A549 (cell line): ENCODE measurements around the gene KLRD1. TPM values are rescaled to one million over a fixed set of nuclear protein-coding genes. Genes with fewer than 3 reads are reported as not detected.

Source experiments
- ATAC-seq, 2 experiments: fragments of 200-7000 bp in 1 of 2; fragments of >200 bp in 1 of 2; cut with Nextera tagmentation in 1 of 2; cut with Tn5 transposase in 1 of 2; 3 replicates each; pipeline versions ENCODE4 v1.8.0 to v1.9.1; 2018 to 2020; ENCODE audit warnings: mild to moderate bottlenecking in 1 of 2, moderate library complexity in 1 of 2
- CTCF ChIA-PET: fragments of 300-600 bp; sonication (Branson Sonifier 250); formaldehyde crosslinking; extraction: SDS; loops from one replicate; lab custom pipeline; 2021; ENCODE audit warnings: antibody characterized with exemption, inconsistent platforms; lab: Yijun Ruan, JAX
- POLR2A ChIA-PET: fragments of 350-600 bp; formaldehyde crosslinking; extraction: SDS; loops from one replicate; lab custom pipeline; 2021; ENCODE audit warnings: antibody characterized with exemption, inconsistent platforms; lab: Yijun Ruan, JAX
- DNase-seq, 2 experiments: peaks; one replicate each; pipeline versions ENCODE4 v3.0.0 to v3.0.0-alpha.2; 2011 to 2016; ENCODE audit warnings: low read depth in 1 of 2, low spot score in 1 of 2
- FAIRE-seq: peaks from 2 replicates; lab custom pipeline; 2011; peaks lifted over from hg19 to GRCh38; lab: Jason Lieb, UNC
- H3K27ac ChIP-seq, 2 experiments: fragments of >200 bp; sonication (Bioruptor Twin); formaldehyde crosslinking; 3 replicates each; pipeline ENCODE4 v1.5.1; 2016 to 2017
- H3K4me1 ChIP-seq: fragments of >200 bp; sonication (Bioruptor Twin); formaldehyde crosslinking; 3 replicates; pipeline ENCODE4 v1.6.1; 2016
- H3K4me2 ChIP-seq: fragments of >200 bp; sonication (Bioruptor Twin); formaldehyde crosslinking; 3 replicates; pipeline ENCODE4 v1.6.1; 2016
- H3K4me3 ChIP-seq: fragments of >200 bp; sonication (Bioruptor Twin); formaldehyde crosslinking; 3 replicates; pipeline ENCODE4 v1.5.1; 2016
- H3K9me3 ChIP-seq: fragments of >200 bp; sonication (Bioruptor Twin); formaldehyde crosslinking; 3 replicates; pipeline ENCODE4 v1.6.1; 2016
- BCL3 ChIP-seq: fragments of >200 bp; sonication (Bioruptor Twin); formaldehyde crosslinking; IDR thresholded peaks from 3 replicates; pipeline ENCODE4 v1.6.1; 2016
- BHLHE40 ChIP-seq: IDR thresholded peaks from 2 replicates; pipeline ENCODE4 v1.6.1; 2012; ENCODE audit warnings: low read depth, low read length, inconsistent platforms
- CBX2 ChIP-seq: fragments of 200-600 bp; sonication (generic); IDR thresholded peaks from 2 replicates; pipeline ENCODE4 v1.6.1; 2016; ENCODE audit warnings: low read depth, mild to moderate bottlenecking, borderline replicate concordance
- CHD2 ChIP-seq: fragments of 150-350 bp; IDR thresholded peaks from 2 replicates; pipeline ENCODE4 v1.6.1; 2014; ENCODE audit warnings: low read length; ENCODE audit not compliant: partially characterized antibody
- CHD4 ChIP-seq: fragments of 200-600 bp; sonication (generic); IDR thresholded peaks from 2 replicates; pipeline ENCODE4 v1.6.1; 2016; ENCODE audit warnings: antibody characterized with exemption, mild to moderate bottlenecking, borderline replicate concordance
- E2F6 ChIP-seq: IDR thresholded peaks from 2 replicates; pipeline ENCODE4 v1.6.1; 2012; ENCODE audit warnings: low read depth, borderline replicate concordance
- EHF ChIP-seq: fragments of 250-450 bp; sonication (Bioruptor Pico); IDR thresholded peaks from 2 replicates; pipeline ENCODE4 v1.5.0; 2020; ENCODE audit warnings: mild to moderate bottlenecking
- ESRRA ChIP-seq: fragments of 150-350 bp; IDR thresholded peaks from 2 replicates; pipeline ENCODE4 v1.6.1; 2014; ENCODE audit warnings: mild to moderate bottlenecking, low read length, borderline replicate concordance
- FOXS1 ChIP-seq: fragments of 250-450 bp; sonication (Bioruptor Pico); IDR thresholded peaks from 2 replicates; pipeline ENCODE4 v1.5.0; 2020; ENCODE audit warnings: mild to moderate bottlenecking, moderate library complexity
- HDAC2 ChIP-seq: fragments of 200-600 bp; sonication (generic); IDR thresholded peaks from 2 replicates; pipeline ENCODE4 v1.6.1; 2016
- HEYL ChIP-seq: fragments of 250-450 bp; sonication (Bioruptor Pico); IDR thresholded peaks from 2 replicates; pipeline ENCODE4 v1.8.0; 2021; ENCODE audit warnings: mild to moderate bottlenecking, moderate library complexity
- HOXA7 ChIP-seq: fragments of 250-450 bp; sonication (Bioruptor Pico); IDR thresholded peaks from 2 replicates; pipeline ENCODE4 v1.5.0; 2020; ENCODE audit warnings: mild to moderate bottlenecking, moderate library complexity
- HOXB13 ChIP-seq: fragments of 250-450 bp; sonication (Bioruptor Pico); IDR thresholded peaks from 2 replicates; pipeline ENCODE4 v1.5.0; 2020; ENCODE audit warnings: low read depth, mild to moderate bottlenecking, moderate library complexity
- KDM5A ChIP-seq: fragments of 200-600 bp; sonication (generic); IDR thresholded peaks from 2 replicates; pipeline ENCODE4 v1.6.1; 2016; ENCODE audit warnings: antibody characterized with exemption, mild to moderate bottlenecking
- MAFK ChIP-seq: fragments of 450-650 bp; IDR thresholded peaks from 2 replicates; pipeline ENCODE4 v1.6.1; 2014; ENCODE audit not compliant: partially characterized antibody
- MAZ ChIP-seq: fragments of 150-350 bp; IDR thresholded peaks from 2 replicates; pipeline ENCODE4 v1.6.1; 2014; ENCODE audit warnings: antibody characterized with exemption, low read depth, low read length, borderline replicate concordance
- MYC ChIP-seq: IDR thresholded peaks from 2 replicates; pipeline ENCODE4 v1.6.1; 2012; ENCODE audit warnings: mild to moderate bottlenecking, inconsistent platforms, low read length, improper control_type of control experiment, borderline replicate concordance
- NR3C1 ChIP-seq: fragments of >200 bp; sonication (Bioruptor Twin); formaldehyde crosslinking; IDR thresholded peaks from 3 replicates; pipeline ENCODE4 v1.6.1; 2017
- TFCP2L1 ChIP-seq: fragments of 250-450 bp; sonication (Bioruptor Pico); IDR thresholded peaks from 2 replicates; pipeline ENCODE4 v1.5.0; 2021; ENCODE audit warnings: mild to moderate bottlenecking
- ZC3H11A ChIP-seq: fragments of 450-650 bp; IDR thresholded peaks from 2 replicates; pipeline ENCODE4 v1.6.1; 2014; ENCODE audit warnings: antibody characterized with exemption, mild to moderate bottlenecking
- WGBS: methylation state at CpG from one replicate; pipeline ENCODE4 v1.1.6; 2017; ENCODE audit errors: missing lambda C conversion rate; 5-methylcytosine and 5-hydroxymethylcytosine counted together
- polyA plus RNA-seq, 4 experiments: library from polyadenylated mRNA; depleted of rRNA in 3 of 4; stranded (reverse); fragments of >200 nt; fragmentation: RNase III in 1 of 4; extraction: RNeasy Plus Mini Kit Qiagen cat#74134 plus additional on column Dnase treatment in 1 of 4; gene quantifications; 2 replicates in 3 of 4; 3 replicates in 1 of 4; pipeline ENCODE4 v1.2.3, GENCODE V29; 2011 to 2017
- TF ChIP-seq, protein P1 (sequence below): IDR thresholded peaks from 2 replicates; pipeline ENCODE4 v1.6.1; 2012
- TF ChIP-seq, protein P2 (sequence below): fragments of 450-650 bp; IDR thresholded peaks from 2 replicates; pipeline ENCODE4 v1.6.1; 2014; ENCODE audit warnings: antibody characterized with exemption

Gene KLRD1
- polyA plus RNA-seq, 2 of the 4 experiments (the other 2 are of a cell fraction) = 0.01 TPM; not detected in 1

DNA sequence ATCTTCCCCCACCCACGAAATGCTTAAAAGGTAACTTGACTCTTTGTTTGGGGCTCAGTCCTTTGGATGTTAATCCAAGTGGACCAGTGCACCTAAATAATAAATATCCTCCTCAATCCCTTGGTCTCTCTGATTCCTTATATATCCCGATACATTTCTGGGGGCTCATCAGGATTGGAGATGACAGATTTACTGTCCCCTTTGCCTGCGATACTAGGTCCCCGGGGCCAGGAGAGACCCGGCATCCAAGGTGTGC is 55.9 kb downstream of the KLRD1 start (continued):
- TF ChIP-seq CHD4 (no peak), NR3C1 (no peak), TFCP2L1 (no peak), CBX2 (no peak), MAFK (no peak), BHLHE40 (no peak), HOXA7 (no peak)

DNA sequence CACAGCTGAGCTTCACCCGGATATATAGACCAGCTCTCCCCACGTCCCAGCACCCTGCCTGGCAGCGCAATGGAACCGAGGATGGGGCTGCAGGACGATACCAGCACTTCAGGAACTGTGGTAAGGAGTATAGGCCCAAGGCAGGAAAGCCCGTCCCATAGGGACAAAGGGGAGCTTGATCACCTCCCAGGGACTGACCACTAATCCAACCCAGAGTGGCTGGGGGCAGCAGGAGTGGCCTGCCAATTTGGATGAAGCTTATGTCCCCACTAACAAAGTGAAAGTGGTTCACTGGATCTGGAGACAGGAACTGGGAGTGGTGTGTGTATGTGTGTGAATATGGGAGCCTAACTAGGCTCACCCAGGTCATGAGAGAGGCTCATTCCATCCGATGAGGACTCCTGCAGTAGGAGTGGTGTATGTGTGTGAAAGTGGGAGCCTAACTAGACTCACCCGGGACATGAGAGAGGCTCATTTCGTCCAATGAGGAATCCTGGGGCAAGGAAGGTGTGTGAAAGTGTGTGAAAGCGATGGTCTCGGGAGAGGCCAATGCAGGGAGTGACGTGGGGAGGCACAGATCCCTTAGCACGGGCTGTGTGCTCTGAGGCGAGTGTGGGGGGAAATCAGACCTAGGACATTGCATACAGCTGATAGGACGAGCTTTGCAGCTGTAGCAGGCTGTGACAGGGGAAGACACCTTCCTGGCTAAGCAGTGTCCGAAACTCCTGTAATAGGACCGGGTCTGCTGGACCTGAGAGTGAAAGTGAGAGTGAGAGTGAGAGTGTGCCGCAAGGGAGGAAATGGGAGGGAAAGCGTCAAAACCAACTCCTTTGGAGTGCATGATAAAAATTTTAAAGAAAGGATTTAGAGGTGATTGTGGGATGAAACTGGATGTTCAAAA is 56.5 kb downstream of the KLRD1 start:
- Histone ChIP-seq H3K4me1 (peaks cover 15% of the 10 kb centered on the region; the same call in 2 of the 3 replicates), H3K4me2 (peak overlapping the region; percentile 84), H3K4me3 (peak overlapping the region; percentile 54), H3K9me3 (no peaks in the 10 kb centered on the region), H3K27ac (peak overlapping the region; percentile 71 to 87)
- 32% methylated on average over 19 of the region's 19 CpGs for WGBS
- TF ChIP-seq, protein P1, sequence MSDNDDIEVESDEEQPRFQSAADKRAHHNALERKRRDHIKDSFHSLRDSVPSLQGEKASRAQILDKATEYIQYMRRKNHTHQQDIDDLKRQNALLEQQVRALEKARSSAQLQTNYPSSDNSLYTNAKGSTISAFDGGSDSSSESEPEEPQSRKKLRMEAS = peak; percentile 46; the same call in 1 of the 2 replicates
- TF ChIP-seq HDAC2 (no peak), BCL3 (no peak), EHF (CRISPR knock-in tag) (no peak)
- DNase-seq (peak in 1 of 2 experiments; percentile 28), ATAC-seq (peak; percentile 82 to 83), FAIRE-seq (no peak)
- CTCF ChIA-PET = interaction anchor here (1.7 to 1.8 kb wide), 2 partner anchors 211 to 312 kb away, joined by 4 to 5 read pairs; no protein-coding TSS in a partner anchor
- POLR2A ChIA-PET = no interaction called here

DNA sequence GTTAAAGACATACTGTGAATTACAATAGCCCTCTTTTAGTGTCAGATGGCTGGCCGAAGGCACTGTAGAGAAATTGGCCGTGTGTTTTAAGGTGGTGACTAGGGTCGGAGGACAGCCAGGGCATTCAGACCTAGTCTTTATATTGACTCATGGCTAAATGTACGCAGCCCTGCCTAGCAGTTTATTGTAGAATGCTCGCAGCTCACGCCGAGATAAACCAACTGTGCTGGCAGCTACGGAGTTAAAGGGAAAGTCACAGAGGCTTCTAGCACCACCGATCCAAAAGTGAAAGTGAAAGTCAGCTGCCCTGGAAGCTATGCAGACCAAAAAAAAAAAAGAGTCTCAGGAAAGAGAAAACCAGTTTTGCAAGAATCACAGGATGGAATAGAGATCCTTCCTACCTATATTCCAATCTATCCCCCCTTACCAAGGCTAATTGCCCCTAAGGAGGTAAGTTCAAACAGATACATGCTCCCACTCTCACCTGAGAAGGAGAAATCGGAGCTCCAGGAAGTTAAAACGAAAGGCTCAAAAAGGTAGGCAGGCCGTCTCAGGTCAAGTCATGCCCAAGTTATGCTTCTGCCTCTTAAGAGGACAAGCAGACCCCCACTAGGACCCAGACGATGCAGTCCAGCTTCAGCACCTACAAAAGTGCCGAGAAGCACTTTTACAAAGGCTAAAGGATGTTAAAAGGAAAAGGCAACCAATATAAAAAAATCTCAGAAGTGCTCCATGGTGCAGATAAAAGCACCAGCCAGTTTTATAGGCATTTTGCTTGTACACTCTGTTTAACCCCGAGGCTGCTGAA is 57.3 kb downstream of the KLRD1 start:
- CTCF ChIA-PET = interaction anchor here (0.8 to 3.2 kb wide), 7 partner anchors 9 to 311 kb away, joined by 3 to 25 read pairs (median 5); no protein-coding TSS in a partner anchor
- POLR2A ChIA-PET = interaction anchor here (0.6 kb wide), 1 partner anchor 37 kb away, joined by 3 read pairs; no protein-coding TSS in a partner anchor
- ATAC-seq = peak; percentile 68 to 78
- TF ChIP-seq MYC (0 out of 2 replicates have a peak, but pooled peaks have one; percentile 5), CHD4 (no peak)
- TF ChIP-seq, protein P1 = 0 out of 2 replicates have a peak, but pooled peaks have one; percentile 6
- 1% methylated on average over 15 of the region's 15 CpGs for WGBS
- Histone ChIP-seq H3K4me3 (peak overlapping the region; percentile 54), H3K4me1 (peaks cover 15% of the 10 kb centered on the region; the same call in 2 of the 3 replicates), H3K9me3 (no peaks in the 10 kb centered on the region), H3K4me2 (peak overlapping the region; percentile 84), H3K27ac (peak overlapping the region; percentile 71 to 87)
- no peak for FAIRE-seq
- DNase-seq = peak; percentile 35 to 53

DNA sequence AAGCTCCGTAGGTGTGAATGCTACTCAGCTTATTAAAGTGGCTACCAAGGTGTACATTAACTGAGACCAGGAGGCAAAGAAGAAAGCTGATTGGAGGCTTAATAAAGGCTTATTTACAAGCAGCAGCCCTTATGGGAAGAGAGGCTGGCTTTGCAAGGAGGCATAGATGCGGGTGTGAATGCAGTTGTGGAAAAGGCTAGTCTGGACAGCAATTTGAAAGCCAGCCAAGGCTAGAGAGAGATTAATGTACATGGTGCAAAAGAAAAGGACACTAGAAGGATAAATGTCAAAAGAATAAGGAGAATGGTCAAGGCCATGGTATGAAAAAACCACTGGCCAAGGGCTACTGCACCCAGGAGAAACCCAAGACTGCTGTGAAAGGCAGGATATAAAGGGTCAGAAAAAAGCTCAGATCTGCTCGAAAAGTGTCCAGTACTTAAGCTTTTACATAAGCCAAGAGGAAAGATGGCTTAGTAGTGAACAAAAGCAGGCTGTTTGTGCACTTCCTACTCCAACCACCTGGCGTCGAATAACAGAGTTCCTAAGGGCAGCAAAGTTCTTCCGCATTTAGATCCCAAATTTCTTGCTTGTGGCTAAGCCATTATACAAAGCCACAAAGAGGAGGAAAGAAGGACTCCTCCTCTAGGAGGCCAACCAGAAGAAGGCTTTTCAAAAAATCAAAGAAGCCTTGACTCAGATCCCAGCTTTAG is 58.2 kb downstream of the KLRD1 start:
- ATAC-seq = peak in 1 of 2 experiments; percentile 43; a peak in 3 of 6 replicates
- TF ChIP-seq E2F6 = no peak
- TF ChIP-seq CHD2 = no peak
- TF ChIP-seq, protein P2, sequence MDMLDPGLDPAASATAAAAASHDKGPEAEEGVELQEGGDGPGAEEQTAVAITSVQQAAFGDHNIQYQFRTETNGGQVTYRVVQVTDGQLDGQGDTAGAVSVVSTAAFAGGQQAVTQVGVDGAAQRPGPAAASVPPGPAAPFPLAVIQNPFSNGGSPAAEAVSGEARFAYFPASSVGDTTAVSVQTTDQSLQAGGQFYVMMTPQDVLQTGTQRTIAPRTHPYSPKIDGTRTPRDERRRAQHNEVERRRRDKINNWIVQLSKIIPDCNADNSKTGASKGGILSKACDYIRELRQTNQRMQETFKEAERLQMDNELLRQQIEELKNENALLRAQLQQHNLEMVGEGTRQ = no peak
- TF ChIP-seq BCL3 = no peak
- no peak for TF ChIP-seq NR3C1
- TF ChIP-seq ESRRA = no peak
- no peak for TF ChIP-seq MYC
- no peak for TF ChIP-seq HEYL (CRISPR knock-in tag)
- TF ChIP-seq MAZ = no peak
- TF ChIP-seq FOXS1 (CRISPR knock-in tag) = no peak
- TF ChIP-seq ZC3H11A = no peak
- TF ChIP-seq HOXB13 = no peak
- no peak for TF ChIP-seq KDM5A

More for the DNA sequence above, 58.2 kb downstream of the KLRD1 start:
- FAIRE-seq = no peak
- Histone ChIP-seq H3K4me1 (peaks cover 15% of the 10 kb centered on the region; the same call in 2 of the 3 replicates), H3K27ac (peak overlapping the region; percentile 71 to 87), H3K4me3 (peak overlapping the region; percentile 54), H3K4me2 (peak overlapping the region; percentile 84), H3K9me3 (no peaks in the 10 kb centered on the region)
- POLR2A ChIA-PET = interaction anchor here (0.6 kb wide), 1 partner anchor 36 kb away, joined by 3 read pairs; no protein-coding TSS in a partner anchor
- CTCF ChIA-PET = interaction anchor here (0.6 to 3.2 kb wide), 18 partner anchors 8 to 1008 kb away, joined by 3 to 25 read pairs (median 3); no protein-coding TSS in a partner anchor
- WGBS = 53% methylated on average over 6 of the region's 6 CpGs
- DNase-seq = no peak
